Suppressor macrophage treated with lipopolysaccharide for 4 hours (primary cell): ENCODE data around the gene BANK1.
A peak's percentile ranks its signal among the peaks of the same experiment; 100 is the strongest.

ENCODE experiments used
- DNase-seq: peaks from one replicate; pipeline ENCODE4 v3.0.0-alpha.2; 2020

The BANK1 gene

DNA sequence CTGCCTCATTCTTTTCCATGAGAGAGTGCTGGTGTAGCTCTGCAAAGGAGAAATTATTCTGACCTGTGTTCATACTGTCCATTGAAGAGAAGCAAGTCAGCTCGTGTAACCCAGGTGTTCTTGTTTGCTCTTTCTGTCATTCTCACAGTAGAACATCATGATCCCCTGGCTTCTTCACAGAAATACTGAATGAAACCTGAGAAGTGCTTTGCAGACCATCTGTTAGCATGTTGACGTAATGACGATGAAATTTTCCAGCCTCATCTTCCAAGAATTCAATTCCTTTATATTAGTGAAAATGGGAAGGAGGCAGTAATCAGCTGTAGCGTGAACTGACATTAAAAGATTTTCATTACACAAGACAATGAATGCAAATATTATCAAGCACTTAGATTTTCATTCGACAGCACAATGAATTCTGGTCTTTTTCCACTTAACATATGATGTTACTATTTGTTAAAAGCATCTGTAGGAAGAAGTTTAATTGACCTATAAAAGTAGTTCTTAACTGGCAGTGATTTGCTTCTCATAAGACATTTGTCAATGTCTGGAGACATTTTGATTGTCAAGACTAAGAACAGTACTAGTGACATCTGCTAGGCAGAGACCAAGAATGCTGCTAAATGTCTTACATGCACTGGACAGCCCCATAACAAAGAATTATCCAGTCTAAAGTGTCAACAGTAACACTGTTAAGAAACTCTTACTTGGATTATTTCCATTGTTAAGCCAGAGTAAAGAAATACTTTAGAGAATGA lies 246.3 kb downstream of the BANK1 start:
- no peak for DNase-seq

DNA sequence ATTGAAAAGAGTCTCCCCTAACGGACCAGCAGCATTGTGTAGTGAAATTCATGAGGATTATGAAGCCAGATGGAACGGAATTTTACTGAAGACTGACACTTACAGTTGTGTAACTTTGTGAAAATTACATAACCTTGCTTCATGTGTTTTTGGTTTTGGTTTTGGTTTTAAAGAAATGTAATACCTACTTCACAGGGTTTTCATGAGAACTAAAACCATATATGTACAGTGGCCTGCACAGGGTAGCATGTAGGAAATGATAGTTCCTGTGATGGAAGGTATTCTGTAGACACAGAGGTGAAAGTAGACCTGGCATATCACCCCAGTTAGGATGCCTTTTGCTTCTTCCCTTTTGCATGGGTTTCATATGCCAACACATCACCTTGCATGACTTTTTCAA lies 247.0 kb downstream of the BANK1 start:
- peak; percentile 40 for DNase-seq

DNA sequence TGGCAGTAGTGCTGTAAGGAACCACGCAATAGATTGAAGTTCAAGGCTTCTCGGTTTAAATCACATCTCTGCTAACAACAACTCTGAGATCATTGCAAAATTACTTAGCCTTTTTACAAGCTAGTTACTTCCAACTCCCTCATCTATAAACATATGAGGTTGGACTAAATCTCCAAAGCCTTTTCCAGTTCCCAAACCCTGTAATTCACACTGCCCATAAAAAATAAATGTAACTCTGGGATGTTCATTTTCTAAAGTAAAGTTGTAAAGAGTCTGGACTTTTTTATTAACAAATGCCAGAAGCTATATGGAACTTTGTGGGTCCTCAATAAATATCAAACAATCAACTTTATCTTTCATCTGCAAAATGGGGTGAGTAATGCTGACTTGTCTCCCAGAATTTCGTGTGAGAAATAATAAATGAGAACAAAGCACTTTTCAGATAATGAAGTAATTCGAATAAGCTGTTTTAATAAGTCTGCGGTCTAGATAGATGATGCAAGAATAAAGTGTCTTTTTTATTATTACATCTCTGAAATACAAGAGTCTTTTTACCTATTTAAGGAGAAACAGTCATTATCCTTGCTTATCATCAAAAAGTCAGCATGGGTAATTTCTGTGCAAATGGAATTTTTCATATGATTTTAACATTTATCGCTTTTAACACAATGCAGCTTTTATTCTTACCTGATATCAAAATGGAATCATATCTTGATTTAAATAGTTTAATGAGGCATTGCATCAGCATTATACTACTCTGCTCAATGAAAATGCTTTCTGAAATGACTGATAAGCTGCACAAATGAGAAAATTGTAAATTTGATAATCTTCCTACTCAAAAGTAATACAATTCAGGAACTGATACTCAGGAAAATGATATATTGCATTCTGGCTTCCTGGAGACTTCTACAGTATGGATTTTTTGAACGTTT lies 252.6 kb downstream of the BANK1 start:
- DNase-seq: no peak

DNA sequence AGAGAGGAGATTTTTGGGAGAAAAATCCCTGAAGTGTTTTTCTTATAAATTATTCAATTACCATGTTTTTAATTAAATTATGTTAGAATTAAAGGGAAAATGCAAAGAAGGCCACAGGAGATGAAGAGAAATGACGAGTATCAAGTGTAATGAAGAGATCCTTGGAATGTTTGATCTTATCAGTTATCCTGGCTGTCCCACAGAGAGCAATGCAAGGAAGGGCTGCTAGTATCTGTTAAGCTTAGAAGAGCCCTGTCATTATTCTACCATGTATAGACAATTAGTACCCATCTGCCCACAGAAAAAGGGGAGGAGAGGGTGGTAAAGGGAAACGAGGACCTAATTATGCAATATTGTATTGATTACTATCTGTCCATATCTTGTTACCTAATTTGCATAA lies 257.1 kb downstream of the BANK1 start:
- DNase-seq: no peak

DNA sequence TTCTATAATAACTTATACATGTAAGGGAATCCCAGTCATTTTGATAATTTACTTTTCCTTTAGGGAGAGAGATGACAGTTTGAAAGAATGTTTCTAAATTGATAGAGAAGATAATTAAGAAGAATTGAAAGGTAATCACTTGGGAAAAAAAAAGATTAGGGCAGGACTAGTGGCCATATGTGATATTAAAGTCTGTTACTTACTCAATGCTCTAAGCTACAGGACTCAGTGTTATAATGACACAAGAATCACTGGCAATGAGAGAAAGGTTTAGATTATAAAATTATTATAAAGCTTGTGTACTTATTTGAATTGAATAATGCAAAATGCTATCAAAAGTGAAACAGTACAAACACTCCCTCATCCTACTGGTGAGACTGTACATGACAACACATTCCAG lies 265.3 kb downstream of the BANK1 start:
- DNase-seq: no peak

DNA sequence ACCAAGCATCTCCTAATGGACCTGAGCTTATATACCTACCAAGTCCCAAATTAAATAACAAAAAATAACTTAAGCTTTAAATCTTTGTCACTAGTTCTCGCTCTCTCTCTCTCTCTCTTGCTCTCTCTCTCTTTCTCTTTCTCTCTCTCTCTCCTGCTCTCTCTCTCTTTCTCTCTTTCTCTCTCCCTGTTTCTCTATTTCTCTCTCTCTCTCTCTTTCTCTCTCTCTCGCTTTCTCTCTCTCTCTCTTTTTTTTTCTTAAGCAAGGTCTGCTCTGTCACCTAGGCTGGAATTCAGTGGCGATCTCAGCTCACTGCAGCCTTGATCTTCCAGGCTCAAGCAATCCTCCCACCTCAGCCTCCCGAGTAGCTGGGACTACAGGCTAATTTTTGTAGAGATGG lies 266.6 kb downstream of the BANK1 start:
- DNase-seq: no peak

DNA sequence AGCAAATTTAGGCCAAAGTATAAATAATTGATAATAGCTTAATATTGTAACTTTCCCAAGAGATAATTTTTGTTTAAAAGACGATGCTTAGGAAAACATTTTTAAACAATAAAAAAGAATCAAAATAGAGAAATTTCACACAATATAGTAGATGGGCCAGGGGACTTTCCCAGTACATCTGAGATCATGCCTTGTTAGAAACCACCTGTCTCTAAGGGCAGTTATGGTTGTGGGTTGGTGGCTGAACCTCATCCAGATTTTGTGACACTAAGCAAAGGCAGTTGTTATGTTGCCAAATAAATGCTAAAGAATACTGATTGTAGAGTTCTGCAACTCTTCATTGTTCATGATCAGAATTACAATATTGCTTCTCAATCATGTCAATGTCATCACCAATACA lies 270.6 kb downstream of the BANK1 start:
- no peak for DNase-seq

DNA sequence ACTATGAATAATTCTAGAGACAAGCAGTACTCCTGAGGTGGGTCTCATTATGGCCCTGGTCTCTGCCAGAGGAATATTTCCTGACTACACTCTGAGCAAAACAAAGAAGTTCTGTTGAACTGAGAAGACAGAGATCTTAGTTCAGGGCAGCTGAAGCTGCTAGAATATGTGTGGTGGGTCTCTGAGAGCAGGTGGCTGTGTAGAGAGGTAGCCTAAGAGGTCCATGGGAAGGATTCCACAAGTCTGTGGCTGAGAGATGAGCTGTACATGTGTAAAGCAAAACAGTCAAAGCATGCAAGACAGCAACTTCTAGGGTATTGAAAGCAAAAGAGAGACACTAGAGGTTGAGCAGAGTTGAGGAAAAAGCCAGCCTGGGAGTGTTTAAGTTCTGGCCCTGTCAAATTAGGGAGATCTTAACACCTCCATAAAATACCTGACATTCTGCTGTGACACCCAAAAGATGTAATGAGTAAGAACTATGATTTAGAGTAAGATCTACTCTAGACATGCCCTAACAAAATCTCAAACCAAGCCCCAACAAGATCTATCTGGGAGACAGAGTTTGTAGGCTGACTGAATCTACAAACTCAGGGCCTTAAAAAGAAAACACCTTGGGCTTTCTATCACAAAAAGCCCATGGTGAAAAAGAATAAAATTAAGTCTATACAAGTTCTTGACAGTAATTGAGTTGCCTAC lies 274.4 kb downstream of the BANK1 start:
- DNase-seq: no peak

DNA sequence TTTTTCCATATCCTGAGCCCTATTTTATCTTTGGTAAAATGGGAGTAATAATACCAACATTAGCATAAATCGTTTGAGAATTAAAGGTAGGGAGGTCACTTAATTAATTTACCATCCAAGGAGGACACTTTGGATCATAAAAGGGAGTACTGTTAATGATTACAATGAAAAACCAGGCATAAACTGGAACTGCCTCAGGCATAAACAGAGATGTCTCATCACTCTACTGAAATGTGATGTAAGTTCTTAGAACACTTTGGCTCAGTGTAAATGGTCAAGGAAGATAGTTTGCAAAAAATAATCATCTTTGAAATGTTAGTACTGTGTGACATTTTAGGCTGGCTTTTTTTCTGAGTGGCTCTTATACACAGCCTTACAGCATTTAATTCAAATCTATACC lies 286.1 kb downstream of the BANK1 start:
- no peak for DNase-seq

DNA sequence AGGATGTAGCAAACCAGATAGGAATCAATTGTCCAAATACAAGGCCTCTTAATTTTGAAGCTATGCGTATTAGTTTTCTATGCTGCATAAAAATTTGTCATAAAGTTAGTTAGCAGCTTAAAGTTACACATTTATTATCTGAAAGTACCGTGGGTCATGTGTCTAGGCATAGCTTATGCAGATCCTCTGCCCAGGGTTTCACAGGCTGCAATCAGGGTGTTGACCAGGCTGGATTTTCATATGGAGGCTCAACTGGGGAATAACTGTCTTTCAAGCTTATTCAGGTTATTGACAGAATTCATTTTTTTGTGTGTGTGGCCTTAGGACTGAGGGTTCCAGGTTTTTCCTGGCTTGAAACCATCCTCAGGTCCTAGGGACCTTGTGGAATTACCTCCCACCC lies 289.7 kb downstream of the BANK1 start:
- DNase-seq: no peak

DNA sequence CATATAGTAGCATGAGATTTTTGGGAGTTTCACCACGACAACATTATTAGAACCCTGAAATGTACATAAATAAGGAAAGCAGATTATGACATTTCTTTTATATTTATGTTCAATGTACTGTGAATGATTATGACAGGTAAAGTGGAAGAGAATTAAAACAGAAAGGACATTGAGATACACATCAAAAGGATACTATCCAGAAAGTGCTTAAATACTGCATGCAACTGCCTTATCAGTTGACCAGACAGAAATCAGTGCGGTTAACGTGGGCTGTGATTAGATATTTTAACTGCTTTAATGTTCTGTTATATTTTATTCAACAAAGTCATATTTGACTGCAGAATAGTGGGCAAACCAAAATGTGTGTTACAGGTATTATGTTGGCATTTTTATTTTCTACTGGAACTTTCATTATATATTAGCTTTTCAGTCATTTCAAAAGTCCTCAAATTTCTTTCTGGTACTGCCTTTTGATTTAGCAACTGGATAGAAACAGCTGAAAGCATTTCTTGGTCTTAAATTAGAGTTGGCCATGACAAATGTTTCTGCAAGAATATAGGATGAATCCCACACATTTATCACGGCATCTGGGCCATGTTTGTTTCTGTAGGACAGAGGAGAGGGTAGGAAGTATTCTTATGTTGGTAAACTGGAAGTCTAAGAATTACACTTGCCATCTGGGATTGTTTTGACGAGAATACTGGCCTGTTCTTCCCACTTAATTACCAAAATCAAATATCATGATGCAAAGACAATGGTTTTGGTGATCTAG lies 299.5 kb downstream of the BANK1 start:
- no peak for DNase-seq

DNA sequence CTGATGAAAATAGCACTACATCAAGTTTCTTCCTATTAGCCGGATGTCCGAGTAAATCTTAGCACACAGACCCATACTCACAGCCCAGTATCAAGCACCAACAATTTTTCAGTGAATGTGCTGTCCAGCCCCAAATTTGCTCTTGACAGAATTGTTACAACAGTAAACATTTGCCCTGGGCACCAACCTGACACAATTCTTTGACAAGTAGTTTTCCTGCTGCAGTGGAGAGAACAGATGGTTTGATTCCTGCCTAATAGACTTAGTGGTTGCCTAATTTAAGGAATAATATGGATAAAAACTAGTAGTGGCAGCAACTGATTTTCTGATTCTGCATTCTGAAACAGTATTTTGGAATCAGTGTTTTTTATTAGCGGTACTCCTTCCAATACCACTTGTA lies 301.1 kb downstream of the BANK1 start:
- DNase-seq: no peak

DNA sequence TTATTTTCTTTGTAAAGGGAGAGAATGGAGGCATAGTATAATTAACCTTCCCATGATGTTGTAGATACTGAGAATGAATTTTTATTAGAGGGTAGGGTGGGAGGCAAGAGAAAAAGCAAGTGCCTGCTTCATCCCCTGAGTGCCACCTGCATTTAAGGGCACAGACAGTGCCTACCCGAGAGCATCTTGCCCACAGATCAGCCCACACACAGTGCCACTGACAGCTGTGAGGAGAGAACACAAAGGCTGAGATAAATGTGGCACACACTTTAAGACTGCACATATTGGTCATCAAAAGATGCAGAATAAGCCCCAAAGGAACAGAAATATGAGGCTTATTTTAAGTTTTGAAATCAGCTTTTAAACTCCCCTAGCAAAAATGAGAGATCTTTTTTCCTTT lies 304.0 kb downstream of the BANK1 start:
- no peak for DNase-seq

DNA sequence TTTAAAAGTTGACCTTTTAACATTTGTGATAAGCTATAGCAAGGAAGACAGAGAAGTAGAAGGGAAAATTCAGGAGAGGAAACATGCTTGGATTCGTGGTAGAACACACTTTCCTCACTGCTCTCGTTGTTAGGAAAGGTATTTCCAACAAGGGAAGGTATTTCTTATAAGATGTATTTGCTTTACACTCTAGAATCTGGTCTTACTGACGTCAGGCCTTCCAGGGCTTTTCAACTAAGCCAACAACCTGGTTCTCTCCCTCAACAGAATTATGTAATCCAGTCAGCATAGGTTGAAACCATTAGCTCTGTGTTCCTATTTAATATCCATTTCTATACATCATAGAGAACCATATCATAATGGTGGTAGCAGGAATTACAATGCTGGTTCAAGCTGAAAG lies 312.8 kb downstream of the BANK1 start:
- no peak for DNase-seq

DNA sequence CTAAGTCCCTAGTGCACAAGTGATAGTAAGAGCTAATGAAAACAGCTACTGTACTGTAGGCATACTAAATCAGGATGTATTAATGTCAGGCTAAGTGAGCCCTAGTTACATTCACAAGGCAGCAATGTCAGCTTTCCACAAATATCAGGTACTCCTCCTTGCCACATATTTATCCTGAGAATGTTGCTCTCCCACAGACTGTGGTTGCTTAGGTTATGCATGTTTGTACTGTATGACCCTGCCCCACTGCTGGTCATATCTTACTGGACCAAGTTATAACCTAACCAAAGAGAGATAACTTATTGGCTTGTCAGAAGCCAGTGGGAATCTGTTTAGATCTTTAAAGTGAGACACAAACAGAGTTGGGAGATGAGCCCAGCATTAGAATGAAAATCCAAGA lies 313.7 kb downstream of the BANK1 start:
- no peak for DNase-seq

DNA sequence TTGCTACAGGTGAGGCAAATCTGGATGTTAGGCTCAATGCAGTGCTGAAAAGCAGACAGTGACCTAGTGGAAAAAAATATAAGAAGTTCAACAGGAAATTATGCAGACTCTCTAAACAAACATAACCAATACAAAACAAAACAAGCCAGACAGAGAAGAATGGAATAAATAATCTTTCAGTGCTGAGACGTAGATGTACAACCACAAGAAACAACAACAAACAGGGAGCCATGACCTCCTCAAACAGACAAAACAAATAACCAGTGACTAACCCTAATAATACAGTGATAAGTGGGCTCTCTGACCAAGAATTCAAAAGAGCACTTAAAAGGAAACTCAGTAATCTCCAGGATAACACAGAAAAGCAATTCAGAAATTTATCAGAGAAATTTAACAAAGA lies 315.5 kb downstream of the BANK1 start:
- no peak for DNase-seq

DNA sequence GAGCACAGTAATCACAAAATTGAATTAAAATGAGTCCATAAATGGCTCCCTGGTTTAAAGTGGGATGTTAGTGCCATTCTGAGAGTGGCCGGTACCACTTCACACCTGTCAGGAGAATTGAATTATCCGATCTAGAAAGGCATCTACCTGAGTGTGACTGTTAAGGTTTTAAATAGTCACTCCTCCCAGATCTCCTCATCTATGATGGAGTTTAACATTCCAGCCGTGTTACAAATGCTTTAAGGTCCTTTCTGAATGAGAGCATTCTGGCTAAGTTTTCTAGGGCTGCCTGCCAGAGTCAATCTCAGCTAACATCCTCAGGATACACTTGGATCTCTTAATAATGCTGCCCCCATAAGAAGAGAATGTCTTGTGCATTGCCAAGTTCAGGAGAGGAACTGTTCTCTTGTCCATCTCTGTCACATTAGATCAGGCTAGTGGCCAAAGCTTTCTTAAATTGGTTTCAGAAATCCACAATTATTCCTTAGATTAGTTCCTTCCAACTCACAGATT lies 323.6 kb downstream of the BANK1 start:
- no peak for DNase-seq

DNA sequence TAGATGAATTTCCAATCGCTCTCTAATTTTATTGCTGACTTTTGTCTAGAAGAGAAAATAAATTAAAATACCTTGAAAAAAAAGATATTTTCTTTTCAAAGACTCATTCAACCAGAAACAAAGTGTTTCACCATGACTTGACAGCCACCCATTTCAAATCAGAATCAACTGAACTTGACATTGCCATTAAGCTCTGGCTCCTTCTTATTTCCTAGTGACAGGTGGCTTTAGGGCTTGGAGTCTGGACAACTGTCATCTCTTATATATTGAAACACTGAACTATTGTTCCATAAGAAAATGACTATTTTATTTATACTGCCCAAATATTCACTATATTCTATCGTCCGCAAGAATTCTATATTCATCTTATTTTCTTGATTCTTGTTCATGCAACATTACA lies 325.6 kb downstream of the BANK1 start:
- DNase-seq: no peak

DNA sequence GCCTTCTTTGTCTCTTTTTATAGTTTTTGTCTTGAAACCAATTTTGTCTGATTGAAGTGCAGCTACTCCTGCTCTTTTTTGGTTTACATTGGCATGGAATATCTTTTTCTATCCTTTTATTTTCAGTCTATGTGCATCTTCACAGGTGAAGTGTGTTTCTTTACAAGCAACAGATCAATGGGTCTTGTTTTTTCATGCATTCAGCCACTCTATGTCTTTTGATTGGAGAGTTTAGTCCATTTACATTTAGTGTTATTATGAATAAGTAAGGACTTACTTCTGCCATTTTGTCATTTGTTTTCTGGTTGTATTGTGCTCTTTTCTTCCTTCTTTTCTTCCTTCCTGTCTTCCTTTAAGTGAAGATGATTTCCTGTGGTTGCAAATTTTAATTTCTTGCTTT lies 330.3 kb downstream of the BANK1 start:
- no peak for DNase-seq
